IPS DF 6.9 (cell line): Measurements from ENCODE around the gene SVIL.

Source experiments
- DNase-seq: peaks from one replicate; pipeline ENCODE4 v3.0.0-alpha.2; 2013; ENCODE audit warnings: low read depth, low spot score
- H3K27ac ChIP-seq: one replicate; pipeline ENCODE4 v1.5.1; 2013; ENCODE audit warnings: low read length, control low read depth
- H3K27me3 ChIP-seq: 2 replicates; pipeline ENCODE4 v1.6.1; 2013; ENCODE audit warnings: mild to moderate bottlenecking, low read length; ENCODE audit not compliant: control insufficient read depth, insufficient read depth
- H3K36me3 ChIP-seq: 2 replicates; pipeline ENCODE4 v1.6.1; 2013; ENCODE audit warnings: low read length; ENCODE audit not compliant: control insufficient read depth, insufficient read depth
- H3K4me1 ChIP-seq: 2 replicates; pipeline ENCODE4 v1.6.1; 2013; ENCODE audit warnings: low read length; ENCODE audit not compliant: control insufficient read depth, insufficient read depth
- H3K4me3 ChIP-seq: 2 replicates; pipeline ENCODE4 v1.5.1; 2013; ENCODE audit warnings: mild to moderate bottlenecking, low read length
- H3K9me3 ChIP-seq: 2 replicates; pipeline ENCODE4 v1.6.1; 2013; ENCODE audit warnings: low read length, inconsistent platforms; ENCODE audit not compliant: control insufficient read depth, insufficient read depth
- WGBS: extraction: QIAGEN DNeasy Blood & Tissue Kit; methylation state at CpG from one replicate; pipeline ENCODE4 v1.1.7; 2013; ENCODE audit warnings: mixed read lengths, missing lambda C conversion rate; ENCODE audit not compliant: insufficient read length, insufficient coverage; 5-methylcytosine and 5-hydroxymethylcytosine counted together

The SVIL gene

DNA sequence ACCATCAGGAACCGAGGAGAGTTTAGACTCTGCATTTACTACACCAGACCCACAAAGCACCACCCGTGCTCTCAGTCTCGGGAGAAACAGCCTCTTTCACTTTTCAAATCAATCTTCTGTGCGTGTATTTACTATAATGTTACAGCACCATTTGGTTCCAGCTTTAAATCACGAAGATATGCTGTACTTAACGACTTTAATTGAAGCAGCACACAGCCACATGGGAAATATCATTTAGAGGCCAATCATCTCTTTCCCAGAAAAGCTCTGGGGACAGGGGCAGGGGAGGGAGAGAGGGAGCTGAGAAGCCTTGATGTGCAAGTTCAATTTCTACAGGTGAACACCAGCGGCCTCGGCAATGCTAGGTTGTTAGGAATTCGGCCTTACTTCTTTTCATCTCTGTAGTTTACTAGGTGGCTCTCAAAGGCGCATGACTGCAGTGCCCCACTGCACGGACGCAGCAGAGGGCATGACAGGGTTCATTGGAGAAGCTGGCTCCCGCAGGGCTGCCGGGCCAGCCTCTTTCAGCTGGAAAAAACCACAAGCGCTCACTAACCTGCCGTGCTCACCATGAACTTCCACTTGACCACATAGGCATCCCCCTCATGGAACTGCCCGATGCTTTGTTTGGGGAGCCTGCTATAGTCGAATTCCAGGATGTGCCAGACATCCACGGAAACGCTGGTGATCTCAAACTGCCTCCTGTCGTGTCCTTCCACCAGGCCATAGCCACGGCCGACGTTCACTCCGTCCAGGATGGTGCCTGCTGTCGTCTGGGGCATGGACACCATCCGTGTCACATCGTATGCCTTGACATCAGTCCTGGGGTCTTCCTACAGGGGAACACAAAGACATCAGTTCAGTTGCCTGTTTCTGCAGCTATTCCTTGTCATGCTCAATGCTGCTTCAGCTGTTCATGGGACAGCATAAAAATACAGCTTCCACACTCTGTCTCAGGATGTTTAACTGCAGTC is 154.5 kb downstream of the SVIL start:
- Histone ChIP-seq H3K4me1 (no peaks in the 10 kb centered on the region), H3K4me3 (no peak overlapping the region), H3K36me3 (no peaks in the 10 kb centered on the region), H3K27ac (no peak overlapping the region), H3K9me3 (no peaks in the 10 kb centered on the region), H3K27me3 (no peaks in the 10 kb centered on the region)
- no peak for DNase-seq
- no CpG with 5 or more reads among the region's 28 CpGs for WGBS

DNA sequence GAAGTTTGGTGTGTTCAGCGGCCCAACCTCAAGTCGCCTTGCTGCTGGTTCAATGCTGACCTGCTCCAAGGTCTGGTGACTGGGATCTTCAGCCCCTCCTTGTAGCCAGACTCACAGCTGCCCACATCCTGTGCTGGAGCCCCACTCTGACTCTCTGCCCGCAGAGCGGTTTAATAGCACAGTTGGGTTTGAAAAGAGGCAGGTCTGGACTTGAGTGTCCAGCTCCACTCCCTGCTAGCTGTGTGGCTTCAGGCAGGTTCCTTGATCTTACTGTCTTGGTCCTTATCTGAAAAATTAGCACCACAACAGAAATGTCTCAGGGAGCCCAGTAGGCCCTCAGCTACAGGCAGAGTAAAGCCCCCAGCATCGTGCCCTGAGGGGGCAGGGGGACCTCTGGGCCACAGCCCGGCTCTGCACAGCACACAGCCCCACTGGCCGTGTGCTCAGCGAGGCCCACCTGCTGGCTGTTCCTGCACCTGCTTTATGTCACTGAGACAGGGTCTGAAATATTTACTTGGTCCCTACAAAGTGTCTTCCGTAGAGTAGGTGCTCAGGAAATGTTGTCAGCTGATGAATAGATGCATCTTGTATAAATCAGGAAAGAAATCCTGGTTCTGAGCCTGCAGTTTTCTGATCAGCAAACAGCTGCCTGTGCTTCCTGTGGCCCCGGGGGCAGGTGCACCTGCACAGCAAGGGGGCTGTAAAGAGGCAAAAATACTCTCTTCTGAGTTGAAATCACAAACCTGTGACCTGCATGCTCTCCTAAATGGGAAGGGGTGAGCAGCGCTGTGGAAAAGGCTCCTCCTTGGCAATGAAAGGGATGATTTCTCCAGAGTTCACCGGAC is 155.5 kb downstream of the SVIL start:
- Histone ChIP-seq H3K4me3 (no peak overlapping the region), H3K36me3 (no peaks in the 10 kb centered on the region), H3K27ac (no peak overlapping the region), H3K9me3 (no peaks in the 10 kb centered on the region), H3K4me1 (no peaks in the 10 kb centered on the region), H3K27me3 (no peaks in the 10 kb centered on the region)
- WGBS: no CpG with 5 or more reads among the region's 12 CpGs
- DNase-seq: no peak

DNA sequence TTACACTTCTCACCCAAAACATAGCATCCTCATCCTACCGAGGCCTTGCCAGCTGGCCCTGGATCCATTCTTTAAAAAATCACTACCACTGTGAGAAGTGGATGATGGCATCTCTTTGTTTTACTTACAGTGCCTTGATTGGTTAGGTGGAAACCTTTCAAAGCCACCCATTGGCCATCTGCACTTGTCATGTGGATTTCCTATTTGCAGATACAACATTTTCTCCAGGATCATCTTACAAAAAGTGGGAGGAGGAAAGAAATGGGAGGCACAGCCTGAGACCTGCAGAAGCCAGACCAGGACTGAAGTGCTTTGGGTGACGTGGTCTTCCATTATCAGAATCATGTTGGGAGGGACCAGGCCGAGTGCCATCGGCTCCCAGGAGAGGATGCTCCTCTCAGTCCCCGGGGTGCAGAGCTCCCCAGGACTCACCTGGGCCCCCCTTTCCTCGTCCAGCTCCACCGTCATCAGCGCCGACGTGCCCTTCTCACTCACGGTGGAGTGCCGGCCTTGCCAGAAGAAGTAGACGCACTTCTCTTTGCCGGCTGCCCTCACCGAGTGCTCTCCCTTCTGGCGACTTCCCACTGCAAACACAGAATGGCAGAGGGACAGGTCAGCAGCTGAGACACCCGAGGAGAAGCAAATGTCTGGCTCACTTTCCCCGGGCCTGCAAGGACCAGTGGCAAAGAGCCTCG is 161.2 kb downstream of the SVIL start:
- DNase-seq: no peak
- Histone ChIP-seq H3K36me3 (no peaks in the 10 kb centered on the region), H3K4me3 (no peak overlapping the region), H3K27ac (no peak overlapping the region), H3K9me3 (no peaks in the 10 kb centered on the region), H3K4me1 (no peaks in the 10 kb centered on the region), H3K27me3 (no peaks in the 10 kb centered on the region)
- no CpG with 5 or more reads among the region's 19 CpGs for WGBS

DNA sequence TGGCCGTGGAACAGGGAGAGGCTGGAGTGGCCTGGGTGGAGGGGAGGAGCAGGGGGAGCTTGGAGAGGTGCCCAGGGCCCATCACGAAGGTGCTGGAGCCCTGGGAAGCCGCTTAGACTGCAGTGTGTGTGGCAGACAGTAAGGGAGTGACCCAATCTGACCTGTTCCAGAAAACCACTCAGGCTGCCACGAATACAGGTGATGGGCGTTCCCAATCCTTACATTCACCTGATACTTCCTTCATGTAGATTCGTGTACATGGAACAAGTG is 161.7 kb downstream of the SVIL start:
- no peak for DNase-seq
- Histone ChIP-seq H3K27me3 (no peaks in the 10 kb centered on the region), H3K9me3 (no peaks in the 10 kb centered on the region), H3K4me3 (no peak overlapping the region), H3K4me1 (no peaks in the 10 kb centered on the region), H3K27ac (no peak overlapping the region), H3K36me3 (no peaks in the 10 kb centered on the region)
- no CpG with 5 or more reads among the region's 6 CpGs for WGBS

DNA sequence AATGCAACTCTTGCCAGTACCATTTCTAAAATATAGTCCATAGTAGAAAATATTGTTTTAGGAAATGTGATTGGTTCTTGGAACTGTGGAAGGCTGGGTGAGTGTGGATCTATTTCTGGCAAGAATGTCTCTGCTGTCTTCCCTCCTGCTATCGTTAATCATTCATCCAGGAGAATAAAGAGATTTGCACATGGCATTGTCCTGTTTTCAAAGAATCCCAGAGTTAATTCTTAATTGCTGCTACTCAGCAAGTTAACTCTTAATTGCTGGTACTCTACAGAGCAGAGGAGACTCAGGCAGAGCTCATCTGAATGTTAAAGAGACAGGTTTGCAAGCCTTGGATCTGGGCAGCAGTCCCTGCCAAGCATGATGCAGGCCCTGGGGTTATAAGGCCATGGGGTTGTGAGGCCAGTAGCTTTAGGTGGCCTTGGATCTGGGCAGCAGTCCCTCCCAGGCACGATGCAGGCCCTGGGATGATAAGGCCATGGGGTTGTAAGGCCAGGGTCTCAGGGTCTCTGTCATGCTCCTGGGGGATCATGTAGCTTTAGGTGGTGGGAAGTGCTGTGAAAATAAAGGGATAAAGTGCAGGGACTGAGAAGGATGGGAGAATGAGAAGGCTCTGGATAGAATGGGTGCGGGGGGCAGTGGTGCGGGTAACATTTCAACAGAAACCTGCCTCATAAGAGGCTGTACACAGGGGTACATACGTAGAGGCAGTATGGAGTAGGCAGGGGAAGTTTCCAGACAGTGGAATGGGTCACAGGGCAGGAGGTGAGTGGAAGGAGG is 162.3 kb downstream of the SVIL start:
- H3K4me1 ChIP-seq: no peaks in the 10 kb centered on the region

DNA sequence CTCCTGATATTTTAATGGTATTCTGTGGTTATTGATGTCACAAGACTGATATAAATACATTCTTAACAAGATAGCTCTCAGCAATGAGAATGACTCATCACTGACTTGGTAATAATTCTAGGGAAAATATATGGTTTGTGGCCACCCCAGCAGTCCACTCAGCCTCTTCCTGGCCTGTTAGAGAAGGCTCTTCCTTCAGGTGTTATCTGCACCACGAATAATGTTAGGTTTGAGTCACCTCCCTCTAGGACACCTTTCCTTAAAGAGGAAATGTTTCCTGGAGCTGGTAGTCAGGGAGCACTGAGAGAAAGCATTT is 163.3 kb downstream of the SVIL start:
- DNase-seq: no peak
- H3K4me1 ChIP-seq: no peaks in the 10 kb centered on the region
- H3K9me3 ChIP-seq: no peaks in the 10 kb centered on the region
- H3K4me3 ChIP-seq: no peak overlapping the region
- WGBS: no CpG with 5 or more reads among the region's 1 CpG
- no peak overlapping the region for H3K27ac ChIP-seq
- no peaks in the 10 kb centered on the region for H3K27me3 ChIP-seq
- no peaks in the 10 kb centered on the region for H3K36me3 ChIP-seq

More for the DNA sequence above, 162.3 kb downstream of the SVIL start:
- no peaks in the 10 kb centered on the region for H3K27me3 ChIP-seq
- DNase-seq: no peak
- WGBS: no CpG with 5 or more reads among the region's 5 CpGs
- H3K27ac ChIP-seq: no peak overlapping the region
- H3K36me3 ChIP-seq: no peaks in the 10 kb centered on the region
- no peaks in the 10 kb centered on the region for H3K9me3 ChIP-seq
- H3K4me3 ChIP-seq: no peak overlapping the region

DNA sequence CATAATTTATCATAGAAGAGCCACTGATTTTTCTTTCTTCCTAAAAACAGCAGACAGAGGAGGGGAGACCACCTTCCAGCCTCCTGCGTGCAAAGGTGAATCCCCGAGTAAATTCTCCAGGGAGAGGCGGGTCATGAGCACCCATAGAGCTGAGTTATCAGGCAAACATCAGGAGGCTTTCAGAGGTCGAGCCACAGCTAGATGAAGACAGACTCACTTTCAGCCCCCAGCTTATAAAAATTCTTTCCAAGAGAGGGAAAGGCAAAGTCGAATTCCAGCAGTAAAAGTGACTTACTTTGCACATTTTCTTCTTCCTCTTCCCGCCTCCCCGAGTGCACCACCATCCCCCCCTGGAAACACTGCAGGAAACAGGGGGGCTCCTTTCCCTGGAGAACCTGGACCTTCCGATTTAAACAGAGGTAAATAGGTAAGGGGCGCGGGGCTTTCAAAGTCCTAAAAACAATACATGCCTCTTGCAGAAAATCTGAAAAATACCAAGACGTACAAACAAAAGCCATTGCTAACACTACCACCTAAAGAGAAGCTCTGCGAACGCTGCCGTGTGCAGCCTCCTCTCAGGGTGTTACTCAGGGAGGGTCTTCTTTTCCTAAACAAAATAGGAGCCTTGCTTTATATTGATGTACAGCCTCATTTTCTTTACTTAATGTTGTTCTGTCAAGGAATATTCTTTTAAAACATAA is 163.8 kb downstream of the SVIL start:
- no peaks in the 10 kb centered on the region for H3K4me1 ChIP-seq
- no peaks in the 10 kb centered on the region for H3K36me3 ChIP-seq
- H3K9me3 ChIP-seq: no peaks in the 10 kb centered on the region
- H3K27me3 ChIP-seq: no peaks in the 10 kb centered on the region
- no CpG with 5 or more reads among the region's 14 CpGs for WGBS
- no peak overlapping the region for H3K27ac ChIP-seq
- no peak for DNase-seq
- no peak overlapping the region for H3K4me3 ChIP-seq

DNA sequence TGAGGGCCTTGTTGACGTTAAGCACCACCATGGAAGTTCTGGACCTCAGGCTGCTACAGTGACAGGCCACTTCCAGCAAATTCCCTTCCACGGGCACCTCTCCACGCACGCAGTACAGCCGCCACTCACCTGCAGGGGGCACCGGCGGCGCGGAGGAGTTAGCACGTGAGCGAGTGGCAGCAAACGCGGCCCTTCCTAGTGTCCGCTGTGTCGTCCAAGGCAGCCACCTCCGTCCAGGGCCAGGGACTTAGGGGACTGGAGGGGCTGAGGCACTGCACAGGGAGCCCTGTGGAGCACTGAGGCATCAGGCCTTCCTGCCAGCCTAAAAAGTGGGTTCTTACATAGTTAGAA is 164.4 kb downstream of the SVIL start:
- Histone ChIP-seq H3K9me3 (no peaks in the 10 kb centered on the region), H3K4me3 (no peak overlapping the region), H3K27me3 (no peaks in the 10 kb centered on the region), H3K36me3 (no peaks in the 10 kb centered on the region), H3K27ac (no peak overlapping the region), H3K4me1 (no peaks in the 10 kb centered on the region)
- no CpG with 5 or more reads among the region's 16 CpGs for WGBS
- peak; percentile 29 for DNase-seq

DNA sequence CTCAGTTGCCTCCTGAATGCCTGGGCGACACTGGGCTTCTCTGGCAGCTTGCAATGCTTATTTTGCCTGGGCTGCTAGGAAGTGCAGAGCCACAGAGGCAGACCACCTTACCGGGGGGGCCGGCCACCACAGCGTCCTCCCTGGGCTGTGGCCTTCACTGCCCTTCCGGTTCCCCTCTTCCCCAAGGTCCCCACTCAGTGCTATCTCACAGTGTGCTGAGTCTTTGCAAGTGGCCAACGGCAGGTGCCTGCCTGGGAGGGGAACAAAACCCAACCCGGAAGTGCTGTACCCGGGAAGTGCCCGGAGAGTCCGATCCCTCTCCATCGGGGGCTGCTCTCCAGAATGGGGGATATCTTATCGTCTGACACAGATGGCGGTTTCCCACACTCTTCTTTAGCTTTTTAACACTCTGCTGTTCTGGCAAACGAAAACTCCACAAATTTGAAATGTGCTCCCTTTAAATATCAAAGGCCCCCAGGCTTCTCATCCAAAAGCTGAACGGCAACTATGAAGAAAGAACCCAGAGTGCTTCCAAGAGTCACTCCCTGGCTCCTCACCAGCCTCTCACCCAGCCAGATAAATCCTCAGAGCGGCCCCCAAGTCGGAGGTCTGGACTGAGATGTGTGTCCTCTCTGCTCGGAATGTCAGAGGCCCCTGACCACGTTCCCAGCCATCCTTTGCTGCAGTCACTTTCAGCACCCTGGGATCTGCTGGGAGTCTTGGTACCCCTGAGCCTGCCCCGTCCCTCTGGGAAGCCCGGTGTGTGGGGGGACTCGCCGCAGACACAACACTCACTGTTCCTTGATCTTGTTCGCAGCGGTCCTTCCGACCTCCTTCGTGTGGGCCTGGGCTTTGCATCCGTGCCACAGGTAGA is 165.1 kb downstream of the SVIL start:
- WGBS: no CpG with 5 or more reads among the region's 28 CpGs
- no peaks in the 10 kb centered on the region for H3K36me3 ChIP-seq

More for the DNA sequence above, 165.1 kb downstream of the SVIL start:
- no peaks in the 10 kb centered on the region for H3K4me1 ChIP-seq
- no peaks in the 10 kb centered on the region for H3K9me3 ChIP-seq
- H3K27ac ChIP-seq: no peak overlapping the region
- no peak overlapping the region for H3K4me3 ChIP-seq
- H3K27me3 ChIP-seq: no peaks in the 10 kb centered on the region
- no peak for DNase-seq
